Islet precursor cell (in vitro differentiated cells): ENCODE data around the gene DRC7.
"Not testable (repeated sequence)": the region's sequence is repeated elsewhere in the genome, so short reads cannot be mapped to it uniquely, and the experiment has no call there.

Experiments
- DNase-seq: peaks from one replicate; pipeline ENCODE4 v3.0.0-alpha.2; 2018

DRC7 gene

GRCh38 chr16:57721356-57722209 lies 27.0 kb downstream of the DRC7 start:
- DNase-seq: no peak

- no peak for DNase-seq
Observed at GRCh38 chr16:57722210-57722499, 27.5 kb downstream of the DRC7 start.

- DNase-seq: no peak
Observed at GRCh38 chr16:57722651-57723050, 28.0 kb downstream of the DRC7 start.

GRCh38 chr16:57723170-57723569 lies 28.6 kb downstream of the DRC7 start:
- DNase-seq: peak; percentile 57

- no peak for DNase-seq
Observed at GRCh38 chr16:57724531-57724930, 29.9 kb downstream of the DRC7 start.

- no peak for DNase-seq
Observed at GRCh38 chr16:57725151-57725550, 30.5 kb downstream of the DRC7 start.

- DNase-seq: no peak
Observed at GRCh38 chr16:57725554-57725953, 30.9 kb downstream of the DRC7 start.

- no peak for DNase-seq
Observed at GRCh38 chr16:57725976-57726375, 31.4 kb downstream of the DRC7 start.

GRCh38 chr16:57726433-57726947 lies 31.9 kb downstream of the DRC7 start:
- no peak for DNase-seq

- no peak for DNase-seq
Observed at GRCh38 chr16:57727610-57728009, 33.0 kb downstream of the DRC7 start.

GRCh38 chr16:57728336-57729181 lies 34.0 kb downstream of the DRC7 start:
- DNase-seq: no peak

- DNase-seq: no peak
Observed at GRCh38 chr16:57729182-57729484, 34.5 kb downstream of the DRC7 start.

GRCh38 chr16:57729852-57730251 lies 35.2 kb downstream of the DRC7 start:
- not testable (repeated sequence) for DNase-seq

GRCh38 chr16:57730771-57731730 lies 36.4 kb downstream of the DRC7 start:
- DNase-seq: peak; percentile 52

GRCh38 chr16:57732037-57732436 lies 37.4 kb downstream of the DRC7 start:
- DNase-seq: no peak

GRCh38 chr16:57732714-57733113 lies 38.1 kb downstream of the DRC7 start:
- no peak for DNase-seq

GRCh38 chr16:57734308-57734924 lies 39.8 kb downstream of the DRC7 start:
- no peak for DNase-seq

- DNase-seq: peak; percentile 100
Observed at GRCh38 chr16:57734925-57735754, 40.5 kb downstream of the DRC7 start.

- no peak for DNase-seq
Observed at GRCh38 chr16:57735755-57736418, 41.3 kb downstream of the DRC7 start, which contains the start of gene KATNB1. Gene KATNB1, plus strand, starts transcription at chr16:57735770. Its CDS starts 1,474 bp downstream, at chr16:57737244.

- peak; percentile 83 for DNase-seq
Observed at GRCh38 chr16:57736419-57737351, 42.1 kb downstream of the DRC7 start.
